ENCODE data around the gene ADCY1.

ADCY1 gene

GRCh38 chr7:45698303-45699014 lies 124.3 kb downstream of the ADCY1 start:
- DNase-seq: no peak

- DNase-seq: no peak
Measured at GRCh38 chr7:45699015-45699309, 124.8 kb downstream of the ADCY1 start.

- no peak for DNase-seq
Measured at GRCh38 chr7:45699726-45700390, 125.7 kb downstream of the ADCY1 start.

- DNase-seq: no peak
Measured at GRCh38 chr7:45700556-45700955, 126.4 kb downstream of the ADCY1 start.

- no peak for DNase-seq
Measured at GRCh38 chr7:45701701-45702510, 127.7 kb downstream of the ADCY1 start.

GRCh38 chr7:45702751-45703150 lies 128.6 kb downstream of the ADCY1 start:
- no peak for DNase-seq

- no peak for DNase-seq
Measured at GRCh38 chr7:45703373-45703821, 129.2 kb downstream of the ADCY1 start.

- DNase-seq: no peak
Measured at GRCh38 chr7:45703911-45704682, 129.9 kb downstream of the ADCY1 start.

GRCh38 chr7:45704683-45705016 lies 130.5 kb downstream of the ADCY1 start:
- DNase-seq: no peak

- no peak for DNase-seq
Measured at GRCh38 chr7:45708046-45708950, 134.1 kb downstream of the ADCY1 start.

GRCh38 chr7:45709168-45710042 lies 135.2 kb downstream of the ADCY1 start:
- DNase-seq: no peak

- no peak for DNase-seq
Measured at GRCh38 chr7:45710271-45711160, 136.3 kb downstream of the ADCY1 start.

- no peak for DNase-seq
Measured at GRCh38 chr7:45711161-45711490, 137.0 kb downstream of the ADCY1 start.

GRCh38 chr7:45712057-45712689 lies 138.0 kb downstream of the ADCY1 start:
- DNase-seq: no peak

GRCh38 chr7:45712872-45713668 lies 138.9 kb downstream of the ADCY1 start:
- no peak for DNase-seq

GRCh38 chr7:45713669-45714520 lies 139.7 kb downstream of the ADCY1 start:
- no peak for DNase-seq

- DNase-seq: no peak
Measured at GRCh38 chr7:45714521-45714820, 140.3 kb downstream of the ADCY1 start.

All from NCI-H187 (cell line).